HEK293 (cell line): ENCODE measurements around the gene APBB1.

Experiments
- EGR2 ChIP-seq: fragments of 450-650 bp; formaldehyde crosslinking; IDR thresholded peaks from 2 replicates; pipeline ENCODE4 v1.5.1; 2016; ENCODE audit warnings: low read depth, missing biosample characterization, missing genetic modification characterization
- KLF16 ChIP-seq: fragments of 450-650 bp; formaldehyde crosslinking; IDR thresholded peaks from 2 replicates; pipeline ENCODE4 v1.5.1; 2017; ENCODE audit warnings: missing biosample characterization, missing genetic modification characterization
- SP2 ChIP-seq: fragments of 450-650 bp; formaldehyde crosslinking; IDR thresholded peaks from 2 replicates; pipeline ENCODE4 v1.5.1; 2016; ENCODE audit warnings: missing biosample characterization, missing genetic modification characterization
- TSHZ1 ChIP-seq: fragments of 450-650 bp; formaldehyde crosslinking; IDR thresholded peaks from 2 replicates; pipeline ENCODE4 v1.5.1; 2016; ENCODE audit warnings: missing biosample characterization, missing genetic modification characterization, borderline replicate concordance
- ZFP41 ChIP-seq: fragments of 450-650 bp; formaldehyde crosslinking; IDR thresholded peaks from 2 replicates; pipeline ENCODE4 v1.5.1; 2016; ENCODE audit warnings: missing biosample characterization, missing genetic modification characterization, borderline replicate concordance
- ZNF174 ChIP-seq: fragments of 450-650 bp; formaldehyde crosslinking; IDR thresholded peaks from 2 replicates; pipeline ENCODE4 v1.5.0; 2017; ENCODE audit warnings: missing biosample characterization, mild to moderate bottlenecking, missing genetic modification characterization
- ZNF24 ChIP-seq: fragments of 450-650 bp; formaldehyde crosslinking; IDR thresholded peaks from 2 replicates; pipeline ENCODE4 v1.5.1; 2016; ENCODE audit warnings: missing biosample characterization, missing genetic modification characterization
- ZNF292 ChIP-seq: fragments of 450-650 bp; formaldehyde crosslinking; IDR thresholded peaks from 2 replicates; pipeline ENCODE4 v1.5.1; 2016; ENCODE audit warnings: low read depth, missing biosample characterization, missing genetic modification characterization, borderline replicate concordance
- ZNF423 ChIP-seq: fragments of 450-650 bp; formaldehyde crosslinking; IDR thresholded peaks from 2 replicates; pipeline ENCODE4 v1.5.1; 2016; ENCODE audit warnings: missing biosample characterization, missing genetic modification characterization
- ZSCAN4 ChIP-seq: fragments of 450-650 bp; formaldehyde crosslinking; IDR thresholded peaks from 2 replicates; pipeline ENCODE4 v1.5.1; 2017; ENCODE audit warnings: missing biosample characterization, missing genetic modification characterization
- TF ChIP-seq, protein P1 (sequence below): fragments of 450-650 bp; formaldehyde crosslinking; IDR thresholded peaks from 2 replicates; pipeline ENCODE4 v1.5.1; 2016; ENCODE audit warnings: missing biosample characterization, missing genetic modification characterization
- TF ChIP-seq, protein P2 (sequence below): fragments of 450-650 bp; formaldehyde crosslinking; IDR thresholded peaks from 2 replicates; pipeline ENCODE4 v1.5.1; 2016; ENCODE audit warnings: missing biosample characterization, missing genetic modification characterization
- TF ChIP-seq, protein P3 (sequence below): fragments of 450-650 bp; formaldehyde crosslinking; IDR thresholded peaks from 2 replicates; pipeline ENCODE4 v1.5.1; 2016; ENCODE audit warnings: missing biosample characterization, missing genetic modification characterization, low read depth
- TF ChIP-seq, protein P4 (sequence below): fragments of 450-650 bp; formaldehyde crosslinking; IDR thresholded peaks from 2 replicates; pipeline ENCODE4 v1.5.1; 2016; ENCODE audit warnings: missing biosample characterization, missing genetic modification characterization

DNA sequence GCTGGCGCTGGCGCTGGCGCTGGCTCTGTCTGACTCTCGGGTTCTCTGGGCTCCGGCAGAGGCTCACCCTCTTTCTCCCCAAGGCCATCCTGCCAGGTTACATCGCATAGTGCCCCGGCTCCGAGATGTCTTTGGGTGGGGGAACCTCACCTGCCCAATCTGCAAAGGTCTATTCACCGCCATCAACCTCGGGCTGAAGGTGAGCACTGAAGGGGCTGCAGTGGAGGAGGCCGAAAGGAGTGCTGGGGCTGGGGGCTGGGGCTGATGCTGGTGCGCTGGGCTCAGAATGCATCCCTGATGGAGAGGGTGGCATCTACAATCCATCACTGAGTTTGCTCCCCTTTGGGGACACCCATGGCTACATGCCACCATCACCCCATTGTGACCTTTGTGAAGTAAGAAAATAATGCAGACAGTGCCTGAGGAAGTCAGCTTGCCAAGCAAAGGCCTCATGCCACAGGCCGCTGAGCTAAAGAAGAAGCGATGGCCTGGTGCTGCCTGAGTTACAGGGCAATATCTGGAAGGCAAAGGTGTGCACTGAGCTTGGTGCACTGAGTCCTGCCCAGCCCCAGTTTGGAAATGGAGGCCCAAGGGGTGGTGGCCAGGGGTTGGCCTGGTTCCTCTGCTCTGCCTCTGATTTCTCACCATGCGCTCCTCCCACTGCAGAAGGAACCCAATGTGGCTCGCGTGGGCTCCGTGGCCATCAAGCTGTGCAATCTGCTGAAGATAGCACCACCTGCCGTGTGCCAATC lies 28.0 kb downstream of the APBB1 start:
- TF ChIP-seq, protein P1, sequence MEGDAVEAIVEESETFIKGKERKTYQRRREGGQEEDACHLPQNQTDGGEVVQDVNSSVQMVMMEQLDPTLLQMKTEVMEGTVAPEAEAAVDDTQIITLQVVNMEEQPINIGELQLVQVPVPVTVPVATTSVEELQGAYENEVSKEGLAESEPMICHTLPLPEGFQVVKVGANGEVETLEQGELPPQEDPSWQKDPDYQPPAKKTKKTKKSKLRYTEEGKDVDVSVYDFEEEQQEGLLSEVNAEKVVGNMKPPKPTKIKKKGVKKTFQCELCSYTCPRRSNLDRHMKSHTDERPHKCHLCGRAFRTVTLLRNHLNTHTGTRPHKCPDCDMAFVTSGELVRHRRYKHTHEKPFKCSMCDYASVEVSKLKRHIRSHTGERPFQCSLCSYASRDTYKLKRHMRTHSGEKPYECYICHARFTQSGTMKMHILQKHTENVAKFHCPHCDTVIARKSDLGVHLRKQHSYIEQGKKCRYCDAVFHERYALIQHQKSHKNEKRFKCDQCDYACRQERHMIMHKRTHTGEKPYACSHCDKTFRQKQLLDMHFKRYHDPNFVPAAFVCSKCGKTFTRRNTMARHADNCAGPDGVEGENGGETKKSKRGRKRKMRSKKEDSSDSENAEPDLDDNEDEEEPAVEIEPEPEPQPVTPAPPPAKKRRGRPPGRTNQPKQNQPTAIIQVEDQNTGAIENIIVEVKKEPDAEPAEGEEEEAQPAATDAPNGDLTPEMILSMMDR (tag by site-specific recombination) = no peak
- no peak for TF ChIP-seq ZNF423 (tag by site-specific recombination)
- TF ChIP-seq, protein P2, sequence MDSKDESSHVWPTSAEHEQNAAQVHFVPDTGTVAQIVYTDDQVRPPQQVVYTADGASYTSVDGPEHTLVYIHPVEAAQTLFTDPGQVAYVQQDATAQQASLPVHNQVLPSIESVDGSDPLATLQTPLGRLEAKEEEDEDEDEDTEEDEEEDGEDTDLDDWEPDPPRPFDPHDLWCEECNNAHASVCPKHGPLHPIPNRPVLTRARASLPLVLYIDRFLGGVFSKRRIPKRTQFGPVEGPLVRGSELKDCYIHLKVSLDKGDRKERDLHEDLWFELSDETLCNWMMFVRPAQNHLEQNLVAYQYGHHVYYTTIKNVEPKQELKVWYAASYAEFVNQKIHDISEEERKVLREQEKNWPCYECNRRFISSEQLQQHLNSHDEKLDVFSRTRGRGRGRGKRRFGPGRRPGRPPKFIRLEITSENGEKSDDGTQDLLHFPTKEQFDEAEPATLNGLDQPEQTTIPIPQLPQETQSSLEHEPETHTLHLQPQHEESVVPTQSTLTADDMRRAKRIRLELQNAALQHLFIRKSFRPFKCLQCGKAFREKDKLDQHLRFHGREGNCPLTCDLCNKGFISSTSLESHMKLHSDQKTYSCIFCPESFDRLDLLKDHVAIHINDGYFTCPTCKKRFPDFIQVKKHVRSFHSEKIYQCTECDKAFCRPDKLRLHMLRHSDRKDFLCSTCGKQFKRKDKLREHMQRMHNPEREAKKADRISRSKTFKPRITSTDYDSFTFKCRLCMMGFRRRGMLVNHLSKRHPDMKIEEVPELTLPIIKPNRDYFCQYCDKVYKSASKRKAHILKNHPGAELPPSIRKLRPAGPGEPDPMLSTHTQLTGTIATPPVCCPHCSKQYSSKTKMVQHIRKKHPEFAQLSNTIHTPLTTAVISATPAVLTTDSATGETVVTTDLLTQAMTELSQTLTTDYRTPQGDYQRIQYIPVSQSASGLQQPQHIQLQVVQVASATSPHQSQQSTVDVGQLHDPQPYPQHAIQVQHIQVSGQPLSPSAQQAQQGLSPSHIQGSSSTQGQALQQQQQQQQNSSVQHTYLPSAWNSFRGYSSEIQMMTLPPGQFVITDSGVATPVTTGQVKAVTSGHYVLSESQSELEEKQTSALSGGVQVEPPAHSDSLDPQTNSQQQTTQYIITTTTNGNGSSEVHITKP (tag by site-specific recombination) = no peak
- no peak for TF ChIP-seq ZNF292 (tag by site-specific recombination)
- TF ChIP-seq EGR2 = no peak
- no peak for TF ChIP-seq SP2 (tag by site-specific recombination)
- TF ChIP-seq, protein P3, sequence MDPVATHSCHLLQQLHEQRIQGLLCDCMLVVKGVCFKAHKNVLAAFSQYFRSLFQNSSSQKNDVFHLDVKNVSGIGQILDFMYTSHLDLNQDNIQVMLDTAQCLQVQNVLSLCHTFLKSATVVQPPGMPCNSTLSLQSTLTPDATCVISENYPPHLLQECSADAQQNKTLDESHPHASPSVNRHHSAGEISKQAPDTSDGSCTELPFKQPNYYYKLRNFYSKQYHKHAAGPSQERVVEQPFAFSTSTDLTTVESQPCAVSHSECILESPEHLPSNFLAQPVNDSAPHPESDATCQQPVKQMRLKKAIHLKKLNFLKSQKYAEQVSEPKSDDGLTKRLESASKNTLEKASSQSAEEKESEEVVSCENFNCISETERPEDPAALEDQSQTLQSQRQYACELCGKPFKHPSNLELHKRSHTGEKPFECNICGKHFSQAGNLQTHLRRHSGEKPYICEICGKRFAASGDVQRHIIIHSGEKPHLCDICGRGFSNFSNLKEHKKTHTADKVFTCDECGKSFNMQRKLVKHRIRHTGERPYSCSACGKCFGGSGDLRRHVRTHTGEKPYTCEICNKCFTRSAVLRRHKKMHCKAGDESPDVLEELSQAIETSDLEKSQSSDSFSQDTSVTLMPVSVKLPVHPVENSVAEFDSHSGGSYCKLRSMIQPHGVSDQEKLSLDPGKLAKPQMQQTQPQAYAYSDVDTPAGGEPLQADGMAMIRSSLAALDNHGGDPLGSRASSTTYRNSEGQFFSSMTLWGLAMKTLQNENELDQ (tag by site-specific recombination) = no peak
- no peak for TF ChIP-seq TSHZ1
- no peak for TF ChIP-seq ZFP41 (tag by site-specific recombination)
- no peak for TF ChIP-seq KLF16 (tag by site-specific recombination)
- no peak for TF ChIP-seq ZNF24 (tag by site-specific recombination)
- TF ChIP-seq ZNF174 = no peak
- TF ChIP-seq, protein P4, sequence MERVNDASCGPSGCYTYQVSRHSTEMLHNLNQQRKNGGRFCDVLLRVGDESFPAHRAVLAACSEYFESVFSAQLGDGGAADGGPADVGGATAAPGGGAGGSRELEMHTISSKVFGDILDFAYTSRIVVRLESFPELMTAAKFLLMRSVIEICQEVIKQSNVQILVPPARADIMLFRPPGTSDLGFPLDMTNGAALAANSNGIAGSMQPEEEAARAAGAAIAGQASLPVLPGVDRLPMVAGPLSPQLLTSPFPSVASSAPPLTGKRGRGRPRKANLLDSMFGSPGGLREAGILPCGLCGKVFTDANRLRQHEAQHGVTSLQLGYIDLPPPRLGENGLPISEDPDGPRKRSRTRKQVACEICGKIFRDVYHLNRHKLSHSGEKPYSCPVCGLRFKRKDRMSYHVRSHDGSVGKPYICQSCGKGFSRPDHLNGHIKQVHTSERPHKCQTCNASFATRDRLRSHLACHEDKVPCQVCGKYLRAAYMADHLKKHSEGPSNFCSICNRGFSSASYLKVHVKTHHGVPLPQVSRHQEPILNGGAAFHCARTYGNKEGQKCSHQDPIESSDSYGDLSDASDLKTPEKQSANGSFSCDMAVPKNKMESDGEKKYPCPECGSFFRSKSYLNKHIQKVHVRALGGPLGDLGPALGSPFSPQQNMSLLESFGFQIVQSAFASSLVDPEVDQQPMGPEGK = no peak
- no peak for TF ChIP-seq ZSCAN4 (tag by site-specific recombination)
